NCI-H146 treated with DMSO at 0.1 percent for 48 hours (cell line): ENCODE results near the gene TRIM2.

Experiments
- DNase-seq: peaks from one replicate; lab custom pipeline; 2025; ENCODE audit not compliant: unreplicated experiment; lab: John Stamatoyannopoulos, UW

TRIM2 gene

GRCh38 chr4:153326513-153326912 is 122.3 kb downstream of the TRIM2 start:
- DNase-seq: no peak

DNA sequence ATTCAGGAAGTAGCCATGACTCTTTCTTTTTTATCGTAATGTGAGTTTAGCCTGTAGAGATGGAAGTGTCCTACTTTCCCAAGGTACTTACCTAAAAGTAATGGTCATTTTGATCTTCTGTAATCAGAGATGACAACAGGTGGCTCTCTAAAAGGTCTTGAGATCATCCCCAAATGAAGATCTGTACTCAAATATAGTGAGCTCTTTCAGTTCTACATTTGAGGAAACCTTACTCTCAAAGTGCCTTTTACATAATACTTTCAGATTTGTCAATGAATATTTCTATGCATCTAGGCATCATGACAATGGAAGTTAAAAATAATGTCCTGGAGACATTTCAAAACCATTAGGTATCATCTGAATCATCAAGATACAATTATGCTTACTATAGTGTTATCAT is 123.0 kb downstream of the TRIM2 start:
- no peak for DNase-seq

- no peak for DNase-seq
Observed at GRCh38 chr4:153332936-153333335, 128.7 kb downstream of the TRIM2 start.

- no peak for DNase-seq
Observed at GRCh38 chr4:153333874-153334273, 129.6 kb downstream of the TRIM2 start.

DNA sequence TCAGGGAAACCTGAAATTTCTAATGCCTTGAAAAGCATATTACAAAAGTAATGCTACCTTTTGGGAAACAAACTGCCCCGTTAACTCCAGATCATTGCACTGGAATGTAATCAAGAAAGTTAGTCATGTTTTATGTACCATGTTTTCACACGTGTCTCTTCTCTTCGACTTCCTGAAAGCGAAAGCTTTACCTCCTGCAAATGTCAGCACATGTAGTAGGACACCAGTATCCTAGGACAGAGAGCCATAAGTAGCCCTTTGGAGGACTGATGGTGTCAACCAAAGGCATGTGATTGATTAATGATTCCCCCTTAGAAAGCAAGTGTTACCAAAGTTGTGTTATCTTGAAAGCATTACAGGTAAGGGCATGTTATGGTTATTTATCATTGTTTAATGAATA is 131.4 kb downstream of the TRIM2 start:
- no peak for DNase-seq

GRCh38 chr4:153337686-153338085 is 133.4 kb downstream of the TRIM2 start:
- no peak for DNase-seq

DNA sequence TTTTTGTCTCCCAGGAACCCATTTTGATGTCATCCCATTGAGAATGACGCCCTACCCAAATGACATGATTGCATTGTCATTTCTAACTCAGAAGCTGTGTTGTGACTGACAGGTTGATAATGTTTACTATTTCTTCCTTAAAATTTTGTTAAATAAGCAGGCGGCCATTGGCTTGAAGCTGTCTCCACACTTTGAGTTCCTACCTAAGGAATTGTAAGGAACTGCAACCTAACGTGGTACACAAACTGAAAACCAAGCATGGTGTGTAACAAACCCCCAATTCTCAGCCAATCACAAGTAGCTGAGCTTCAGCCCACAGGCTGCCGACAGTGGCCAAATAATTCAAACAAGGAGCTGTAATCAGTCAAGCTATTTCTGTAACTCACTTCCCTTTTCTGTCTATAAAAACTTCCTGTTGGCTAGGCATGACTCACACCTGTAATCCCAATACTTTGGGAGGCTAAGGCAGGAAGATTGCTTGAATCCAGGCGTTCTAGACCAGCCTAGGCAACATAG is 137.4 kb downstream of the TRIM2 start:
- DNase-seq: no peak

DNA sequence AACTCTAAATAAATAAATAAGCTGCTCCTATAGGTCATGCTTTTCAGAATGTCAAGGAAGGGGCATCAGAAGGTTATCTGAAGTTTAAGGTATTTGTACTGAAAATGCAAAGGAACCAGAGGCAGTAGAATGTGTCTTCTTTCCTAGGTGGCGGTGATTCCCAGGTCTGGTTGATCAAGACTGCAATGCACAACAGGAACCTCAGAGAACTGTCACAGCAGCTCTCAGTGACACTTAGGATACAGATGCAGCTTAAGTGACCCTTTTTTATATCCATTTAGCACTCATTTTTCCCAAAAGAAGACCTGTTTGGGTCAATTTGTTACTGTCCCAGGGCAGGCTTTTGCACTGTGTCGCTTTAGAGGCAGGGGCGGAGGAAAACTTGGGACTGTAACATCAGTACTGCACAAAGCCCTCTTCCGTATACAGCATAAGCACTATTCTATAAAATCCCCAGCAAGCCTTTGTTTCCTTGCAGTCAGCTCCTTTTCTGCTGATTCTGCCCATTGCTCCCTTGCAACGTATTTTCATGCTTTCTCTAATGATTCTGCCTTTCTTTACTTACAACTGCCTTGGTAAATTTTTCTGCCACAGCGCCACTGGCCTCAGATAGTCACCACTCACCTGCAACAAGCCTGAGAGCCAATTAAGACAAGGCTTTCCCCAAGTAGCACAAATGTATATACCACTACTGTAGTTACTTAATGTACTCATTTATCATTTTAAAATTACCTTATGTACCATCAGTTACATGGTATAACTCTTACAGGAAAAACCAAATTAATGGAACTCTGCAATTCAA is 138.7 kb downstream of the TRIM2 start:
- no peak for DNase-seq

DNA sequence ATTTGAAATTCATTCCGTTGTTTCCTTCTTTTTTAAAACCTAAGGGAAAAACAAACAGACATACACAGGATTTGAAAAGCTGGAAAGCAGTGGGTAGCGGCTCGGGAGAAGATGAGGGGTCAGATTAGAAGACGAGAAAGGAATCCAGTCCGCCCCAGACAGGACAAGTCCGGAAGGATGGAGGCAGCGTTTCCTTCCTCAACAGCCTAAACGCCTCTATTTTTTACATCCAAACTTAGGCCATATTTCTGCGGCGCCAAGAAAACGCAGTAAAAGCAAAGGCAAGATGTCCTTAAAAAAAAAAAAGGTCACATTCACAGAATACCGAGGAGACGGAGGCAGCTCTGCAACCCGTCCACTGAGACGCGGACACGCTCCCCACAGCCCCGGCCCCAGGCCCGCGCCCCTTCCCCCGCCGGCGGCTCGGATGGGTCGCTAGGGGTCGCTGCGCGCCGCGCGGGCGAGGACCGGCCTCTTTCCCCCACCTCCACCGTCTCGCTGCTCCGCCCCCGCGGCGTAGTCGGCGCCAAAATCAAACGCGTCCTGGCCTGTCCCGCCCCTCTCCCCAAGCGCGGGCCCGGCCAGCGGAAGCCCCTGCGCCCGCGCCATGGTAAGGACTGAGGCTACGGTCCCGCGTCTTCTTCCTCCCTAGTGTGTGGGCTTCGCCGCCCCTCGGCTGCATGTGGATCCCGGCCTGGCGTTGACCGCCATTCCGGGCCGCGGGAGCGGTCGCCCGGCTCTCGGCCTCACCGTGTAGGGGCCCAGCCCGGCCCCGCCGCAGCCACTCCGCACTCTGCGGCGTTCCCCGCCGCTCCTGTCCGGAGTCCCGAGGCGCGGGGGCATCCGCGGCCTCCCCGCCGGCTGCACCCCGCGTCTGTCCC is 140.1 kb downstream of the TRIM2 start, which contains the start of gene MND1:
MND1 (plus strand) TSS at position 558 of the 881 bp plus-strand sequence; CDS start at position 608, 50 bp downstream.
- DNase-seq: peak; percentile 16

DNA sequence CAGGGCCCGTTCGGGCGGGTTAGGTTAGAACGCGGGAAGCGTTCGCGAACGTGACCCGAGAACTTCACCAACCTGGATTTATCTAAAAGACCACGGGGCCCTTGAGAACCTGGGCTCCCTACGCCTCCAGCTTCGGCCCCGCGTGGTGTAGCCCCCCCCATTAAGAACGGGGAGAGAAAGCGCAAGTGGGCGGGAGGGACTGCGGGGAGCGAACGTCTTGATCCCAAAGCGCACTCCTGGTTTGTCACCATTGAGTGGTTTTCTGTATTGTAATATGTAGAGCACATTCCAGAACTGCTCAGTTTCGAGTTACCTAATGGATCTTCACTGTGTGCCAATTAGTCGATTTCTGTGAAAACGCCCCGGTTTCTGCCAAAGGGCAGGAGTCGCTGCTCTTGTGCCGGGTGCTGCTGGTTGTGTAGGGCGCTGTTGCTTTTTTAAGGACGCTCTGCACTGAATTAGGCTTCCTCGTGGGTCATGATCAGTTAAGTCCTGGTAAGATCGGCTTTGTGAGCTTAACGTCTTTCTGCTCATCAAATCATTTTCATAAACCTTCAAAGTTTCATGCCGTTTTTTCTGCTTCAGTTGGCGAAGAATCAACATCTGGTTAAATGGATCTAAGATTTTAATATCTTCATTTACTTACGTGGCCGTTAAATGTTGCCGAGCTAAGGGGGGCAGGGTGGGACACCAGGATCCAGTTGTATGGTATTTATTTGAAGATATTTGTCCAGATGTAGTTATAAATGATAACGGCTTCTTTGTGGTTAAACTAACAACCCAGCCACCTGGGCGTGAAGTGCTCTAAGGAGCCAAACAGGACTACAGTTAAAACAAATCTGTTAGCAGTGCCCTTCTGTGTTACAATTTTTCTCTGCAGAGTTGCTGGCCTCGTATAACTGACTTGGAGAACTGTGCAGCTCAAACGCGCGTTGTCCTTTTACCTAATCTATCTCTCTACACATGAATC is 141.1 kb downstream of the TRIM2 start:
- peak; percentile 10 for DNase-seq

GRCh38 chr4:153346031-153346430 is 141.8 kb downstream of the TRIM2 start:
- no peak for DNase-seq

- DNase-seq: no peak
Observed at GRCh38 chr4:153346563-153346962, 142.3 kb downstream of the TRIM2 start.

- no peak for DNase-seq
Observed at GRCh38 chr4:153347117-153347516, 142.9 kb downstream of the TRIM2 start.

DNA sequence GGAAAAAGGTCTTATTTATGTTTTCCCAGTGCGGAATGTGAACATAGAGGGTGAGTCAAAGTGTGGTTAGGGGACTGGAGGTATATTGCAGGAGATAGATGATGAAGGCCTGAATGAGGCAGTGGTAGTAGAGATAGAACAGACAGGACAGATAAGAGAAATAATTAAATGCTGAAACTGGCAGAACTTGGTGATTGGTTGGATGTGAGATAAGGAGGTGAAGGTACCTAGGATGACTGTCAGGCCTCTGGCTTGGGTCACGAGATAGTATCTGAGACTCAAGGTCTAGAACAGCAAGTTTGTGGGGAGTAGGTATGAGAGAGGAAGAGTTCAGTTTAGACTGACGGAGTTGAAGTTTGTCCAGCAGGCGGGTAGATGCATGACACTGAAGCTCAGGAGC is 143.8 kb downstream of the TRIM2 start:
- DNase-seq: no peak

GRCh38 chr4:153349206-153349805 is 145.1 kb downstream of the TRIM2 start:
- DNase-seq: no peak

GRCh38 chr4:153362184-153362583 is 157.9 kb downstream of the TRIM2 start:
- DNase-seq: no peak

- no peak for DNase-seq
Observed at GRCh38 chr4:153364061-153364460, 159.8 kb downstream of the TRIM2 start.

- no peak for DNase-seq
Observed at GRCh38 chr4:153365003-153365402, 160.8 kb downstream of the TRIM2 start.

DNA sequence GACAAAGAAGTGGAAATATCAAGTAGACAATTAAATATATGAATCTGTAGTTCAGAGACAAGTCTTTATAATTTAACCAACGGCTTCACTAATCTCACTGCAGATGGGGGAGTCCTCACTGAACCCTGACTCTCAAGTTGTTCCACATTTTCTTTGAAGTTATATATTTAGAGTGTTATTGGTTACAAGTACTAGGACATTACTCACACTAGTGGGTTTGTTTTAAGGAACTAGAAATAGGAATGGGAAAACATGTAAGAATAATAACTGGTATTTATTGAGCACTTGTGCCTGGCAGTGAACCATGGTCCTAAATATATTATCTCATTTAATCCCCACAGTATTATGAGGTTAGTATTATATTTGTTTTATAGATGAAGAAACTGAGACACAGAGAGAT is 162.2 kb downstream of the TRIM2 start:
- DNase-seq: no peak

- no peak for DNase-seq
Observed at GRCh38 chr4:153367092-153367491, 162.8 kb downstream of the TRIM2 start.
